Measurements from ENCODE around the gene NR3C1. TPM values are rescaled to one million over a fixed set of nuclear protein-coding genes. Genes with fewer than 3 reads are reported as not detected.

Gene NR3C1
- total and polyA plus RNA-seq, 2 donors (not counting 1 experiment from before 2014, with no cell fraction given), result 17.6 to 218 TPM

GRCh38 chr5:143443330-143443729 lies 39.8 kb upstream of the NR3C1 start:
- no peaks in the 10 kb centered on the region for H3K9me3 ChIP-seq (ENCODE audit: control extremely low read depth in 1 of 3, control insufficient read depth in 2 of 3, insufficient read depth in 1 of 3, low read length in 2 of 3)
- H3K4me2 ChIP-seq (replicated peaks; ENCODE audit: low read depth, low read length, poor library complexity, severe bottlenecking), result no peak overlapping the region
- ChIA-PET CTCF (no interaction called here), POLR2A (no interaction called here)
- H2AFZ ChIP-seq (ENCODE audit: insufficient read depth, low read depth, low read length, poor library complexity, severe bottlenecking), result no peak overlapping the region
- no peak for ATAC-seq (ENCODE audit: low read depth)
- H3K27me3 Mint-ChIP-seq, result no peaks in the 10 kb centered on the region
- intact Hi-C loops (cut with micrococcal nuclease), result no loop called here
- H3K4me1 Mint-ChIP-seq, result peaks cover 9% of the 10 kb centered on the region
- no peak for DNase-seq
- no peak overlapping the region for H3K27ac ChIP-seq (ENCODE audit: low read length in 2 of 2)
- no peak for TF ChIP-seq EZH2 (IDR thresholded peaks at IDR 0.05; ENCODE audit: borderline replicate concordance, insufficient read depth, low read depth, low read length, poor library complexity, severe bottlenecking)
- TF ChIP-seq, protein P1, sequence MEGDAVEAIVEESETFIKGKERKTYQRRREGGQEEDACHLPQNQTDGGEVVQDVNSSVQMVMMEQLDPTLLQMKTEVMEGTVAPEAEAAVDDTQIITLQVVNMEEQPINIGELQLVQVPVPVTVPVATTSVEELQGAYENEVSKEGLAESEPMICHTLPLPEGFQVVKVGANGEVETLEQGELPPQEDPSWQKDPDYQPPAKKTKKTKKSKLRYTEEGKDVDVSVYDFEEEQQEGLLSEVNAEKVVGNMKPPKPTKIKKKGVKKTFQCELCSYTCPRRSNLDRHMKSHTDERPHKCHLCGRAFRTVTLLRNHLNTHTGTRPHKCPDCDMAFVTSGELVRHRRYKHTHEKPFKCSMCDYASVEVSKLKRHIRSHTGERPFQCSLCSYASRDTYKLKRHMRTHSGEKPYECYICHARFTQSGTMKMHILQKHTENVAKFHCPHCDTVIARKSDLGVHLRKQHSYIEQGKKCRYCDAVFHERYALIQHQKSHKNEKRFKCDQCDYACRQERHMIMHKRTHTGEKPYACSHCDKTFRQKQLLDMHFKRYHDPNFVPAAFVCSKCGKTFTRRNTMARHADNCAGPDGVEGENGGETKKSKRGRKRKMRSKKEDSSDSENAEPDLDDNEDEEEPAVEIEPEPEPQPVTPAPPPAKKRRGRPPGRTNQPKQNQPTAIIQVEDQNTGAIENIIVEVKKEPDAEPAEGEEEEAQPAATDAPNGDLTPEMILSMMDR (IDR thresholded peaks at IDR 0.05), result no peak
- H3K4me3 Mint-ChIP-seq, result no peak overlapping the region
- WGBS (ENCODE audit: insufficient coverage), result 100% methylated on average over 1 of the region's 1 CpG
- no peaks in the 10 kb centered on the region for H4K20me1 ChIP-seq (ENCODE audit: control insufficient read depth, insufficient read depth, low read length, poor library complexity, severe bottlenecking)
- H3K27me3 ChIP-seq (replicated peaks in 1 of 4; ENCODE audit: control extremely low read depth in 1 of 4, control insufficient read depth in 3 of 4, insufficient read depth in 4 of 4, low read length in 3 of 4), result no peaks in the 10 kb centered on the region
- no peak overlapping the region for H3K27ac Mint-ChIP-seq
- no peaks in the 10 kb centered on the region for H3K4me1 ChIP-seq (ENCODE audit: control insufficient read depth in 2 of 2, insufficient read depth in 2 of 2, low read length in 2 of 2)
- H3K36me3 ChIP-seq (replicated peaks in 1 of 2; ENCODE audit: control extremely low read depth in 1 of 2, control insufficient read depth in 1 of 2, extremely low read depth in 1 of 2, insufficient read depth in 2 of 2, low read length in 1 of 2), result no peaks in the 10 kb centered on the region
- H3K79me2 ChIP-seq (ENCODE audit: control insufficient read depth, insufficient read depth, low read length), result no peaks in the 10 kb centered on the region
- no peak overlapping the region for H3K4me3 ChIP-seq (ENCODE audit: control extremely low read depth in 1 of 5, extremely low read depth in 1 of 5, insufficient read depth in 1 of 5, low read depth in 2 of 5, low read length in 4 of 5)
- no peak overlapping the region for H3K9ac ChIP-seq (ENCODE audit: low read length)
- H3K9me3 Mint-ChIP-seq (ENCODE audit: insufficient read depth), result no peaks in the 10 kb centered on the region

GRCh38 chr5:143442385-143442784 lies 38.9 kb upstream of the NR3C1 start:
- H3K27me3 ChIP-seq (replicated peaks in 1 of 4; ENCODE audit: control extremely low read depth in 1 of 4, control insufficient read depth in 3 of 4, insufficient read depth in 4 of 4, low read length in 3 of 4), result no peaks in the 10 kb centered on the region
- Mint-ChIP-seq H3K27me3 (no peaks in the 10 kb centered on the region), H3K27ac (no peak overlapping the region), H3K4me3 (no peak overlapping the region), H3K4me1 (peaks cover 12% of the 10 kb centered on the region), H3K9me3 (ENCODE audit: insufficient read depth) (no peaks in the 10 kb centered on the region)
- no peaks in the 10 kb centered on the region for H3K9me3 ChIP-seq (ENCODE audit: control extremely low read depth in 1 of 3, control insufficient read depth in 2 of 3, insufficient read depth in 1 of 3, low read length in 2 of 3)
- no peak overlapping the region for H3K4me3 ChIP-seq (ENCODE audit: control extremely low read depth in 1 of 5, extremely low read depth in 1 of 5, insufficient read depth in 1 of 5, low read depth in 2 of 5, low read length in 4 of 5)
- no peaks in the 10 kb centered on the region for H3K4me1 ChIP-seq (ENCODE audit: control insufficient read depth in 2 of 2, insufficient read depth in 2 of 2, low read length in 2 of 2)
- ATAC-seq (ENCODE audit: low read depth) (no peak), DNase-seq (no peak)
- H3K9ac ChIP-seq (ENCODE audit: low read length), result no peak overlapping the region
- WGBS (ENCODE audit: insufficient coverage), result no CpG with 5 or more reads among the region's 2 CpGs
- H2AFZ ChIP-seq (ENCODE audit: insufficient read depth, low read depth, low read length, poor library complexity, severe bottlenecking), result no peak overlapping the region
- no peaks in the 10 kb centered on the region for H3K79me2 ChIP-seq (ENCODE audit: control insufficient read depth, insufficient read depth, low read length)
- intact Hi-C loops (cut with micrococcal nuclease), result no loop called here
- no peaks in the 10 kb centered on the region for H3K36me3 ChIP-seq (replicated peaks in 1 of 2; ENCODE audit: control extremely low read depth in 1 of 2, control insufficient read depth in 1 of 2, extremely low read depth in 1 of 2, insufficient read depth in 2 of 2, low read length in 1 of 2)
- CTCF ChIA-PET, result no interaction called here
- no peaks in the 10 kb centered on the region for H4K20me1 ChIP-seq (ENCODE audit: control insufficient read depth, insufficient read depth, low read length, poor library complexity, severe bottlenecking)
- POLR2A ChIA-PET, result no interaction called here
- H3K4me2 ChIP-seq (replicated peaks; ENCODE audit: low read depth, low read length, poor library complexity, severe bottlenecking), result no peak overlapping the region
- TF ChIP-seq, protein P1 (IDR thresholded peaks at IDR 0.05), result no peak
- TF ChIP-seq EZH2 (IDR thresholded peaks at IDR 0.05; ENCODE audit: borderline replicate concordance, insufficient read depth, low read depth, low read length, poor library complexity, severe bottlenecking), result no peak
- H3K27ac ChIP-seq (ENCODE audit: low read length in 2 of 2), result no peak overlapping the region
